K562 (cell line): ENCODE results near the gene MINK1. TPM values are rescaled to one million over a fixed set of nuclear protein-coding genes. Genes with fewer than 3 reads are reported as not detected.

Source experiments
- ATF4 ChIP-seq: fragments of 450-650 bp; formaldehyde crosslinking; IDR thresholded peaks from 2 replicates; pipeline ENCODE4 v1.4.0; 2022; ENCODE audit warnings: mild to moderate bottlenecking, moderate library complexity
- DLX4 ChIP-seq: fragments of 250-450 bp; sonication (Bioruptor Pico); IDR thresholded peaks from 2 replicates; pipeline ENCODE4 v1.6.1; 2021; ENCODE audit warnings: mild to moderate bottlenecking
- ELK1 ChIP-seq: sonication (generic); formaldehyde crosslinking; IDR thresholded peaks from 2 replicates; pipeline ENCODE4 v1.8.1; 2022; ENCODE audit warnings: missing genetic modification reagents
- ETS1 ChIP-seq: conservative IDR thresholded peaks from 2 replicates; pipeline ENCODE4 v1.6.1; 2011; ENCODE audit warnings: low read depth, mild to moderate bottlenecking, low read length; ENCODE audit not compliant: control insufficient read depth
- GATAD2A ChIP-seq: fragments of 450-650 bp; IDR thresholded peaks from 2 replicates; pipeline ENCODE4 v1.6.1; 2017
- HMGXB4 ChIP-seq: sonication (generic); formaldehyde crosslinking; IDR thresholded peaks from 2 replicates; pipeline ENCODE4 v1.8.1; 2023; ENCODE audit warnings: mild to moderate bottlenecking, missing genetic modification reagents
- PATZ1 ChIP-seq: fragments of 250-450 bp; sonication (Bioruptor Pico); IDR thresholded peaks from 2 replicates; pipeline ENCODE4 v1.5.0; 2020; ENCODE audit warnings: mild to moderate bottlenecking, borderline replicate concordance
- TEAD1 ChIP-seq, 2 experiments: fragments of 450-650 bp in 1 of 2; sonication (generic) in 1 of 2; formaldehyde crosslinking; IDR thresholded peaks; 2 replicates each; pipeline versions ENCODE4 v1.4.0 to v1.8.0; 2020 to 2022; ENCODE audit warnings: mild to moderate bottlenecking in 2 of 2, missing genetic modification reagents in 1 of 2
- ZNF589 ChIP-seq: fragments of 200-800 bp; sonication (Bioruptor generic); IDR thresholded peaks from 2 replicates; pipeline ENCODE4 v1.6.1; 2016; ENCODE audit warnings: low read depth, missing genetic modification characterization, missing compliant biosample characterization
- ZNF740 ChIP-seq, 3 experiments: fragments of 200-800 bp in 1 of 3; sonication (Bioruptor generic) in 1 of 3; sonication (generic) in 1 of 3; formaldehyde crosslinking in 1 of 3; IDR thresholded peaks; 2 replicates each; pipeline versions ENCODE4 v1.6.1 to v1.8.0; 2016 to 2022; ENCODE audit warnings: mild to moderate bottlenecking in 2 of 3, missing compliant biosample characterization in 2 of 3, missing genetic modification characterization in 2 of 3, missing genetic modification reagents in 1 of 3
- ZNF79 ChIP-seq: fragments of 250-450 bp; sonication (Bioruptor Pico); IDR thresholded peaks from 2 replicates; pipeline ENCODE4 v1.4.0; 2020; ENCODE audit warnings: low read depth, mild to moderate bottlenecking, moderate library complexity
- polyA plus RNA-seq, 8 experiments: library from polyadenylated mRNA; depleted of rRNA in 4 of 8; stranded (reverse) in 5 of 8; unstranded in 3 of 8; fragments of >200 nt; fragmentation: Nextera tagmentation in 2 of 8; fragmentation: Illumina TruSeq in 1 of 8; extraction: Ambion mirVana in 2 of 8; extraction: Trizol in 1 of 8; gene quantifications; 2 replicates each; pipeline versions ENCODE4 v1.2.1 to v1.2.3, GENCODE V29; 2011 to 2014; ENCODE audit warnings: inconsistent platforms in 1 of 8, missing spikeins in 1 of 8
- total RNA-seq, 7 experiments: library from RNA; depleted of rRNA in 6 of 7; stranded (reverse); fragments of >200 nt in 6 of 7; fragmentation: Illumina TruSeq in 2 of 7; extraction: Trizol in 2 of 7; gene quantifications; 2 replicates each; pipeline versions ENCODE4 v1.2.1 to v1.2.3, GENCODE V29; 2011 to 2021; ENCODE audit warnings: low replicate concordance in 1 of 7

Gene MINK1
- total and polyA plus RNA-seq, 9 of the 15 experiments (the other 6 are each of a cell fraction or from before 2014, with no cell fraction given) = 0.11 to 54.2 (median 14.9) TPM

- TF ChIP-seq ZNF740 (CRISPR knock-in tag; IDR thresholded peaks at IDR 0.05) (no peak), ZNF740 (tag; IDR thresholded peaks at IDR 0.05) (no peak), ELK1 (no peak), TEAD1 (CRISPR knock-in tag; IDR thresholded peaks at IDR 0.05) (no peak), ZNF79 (CRISPR knock-in tag) (no peak), ZNF589 (no peak), DLX4 (CRISPR knock-in tag) (no peak), PATZ1 (CRISPR knock-in tag) (no peak), GATAD2A (no peak), ETS1 (no peak), ATF4 (CRISPR knock-in tag) (no peak), HMGXB4 (no peak)
Measured at GRCh38 chr17:4858882-4859260, 25.7 kb downstream of the MINK1 start (continued).
